ENCODE results near the gene MESD. TPM values are rescaled to one million over a fixed set of nuclear protein-coding genes. Genes with fewer than 3 reads are reported as not detected.

Gene MESD
- total RNA-seq, 3 donors from 2014 or later, result 18.5 to 24.5 (median 21.3) TPM

- H3K4me1 ChIP-seq (ENCODE audit: low read depth), result peaks cover 6% of the 10 kb centered on the region
- H3K4me3 ChIP-seq, result no peak overlapping the region
- no peak for DNase-seq
Measured at GRCh38 chr15:80986487-80986886, 3.1 kb downstream of the MESD start.

DNA sequence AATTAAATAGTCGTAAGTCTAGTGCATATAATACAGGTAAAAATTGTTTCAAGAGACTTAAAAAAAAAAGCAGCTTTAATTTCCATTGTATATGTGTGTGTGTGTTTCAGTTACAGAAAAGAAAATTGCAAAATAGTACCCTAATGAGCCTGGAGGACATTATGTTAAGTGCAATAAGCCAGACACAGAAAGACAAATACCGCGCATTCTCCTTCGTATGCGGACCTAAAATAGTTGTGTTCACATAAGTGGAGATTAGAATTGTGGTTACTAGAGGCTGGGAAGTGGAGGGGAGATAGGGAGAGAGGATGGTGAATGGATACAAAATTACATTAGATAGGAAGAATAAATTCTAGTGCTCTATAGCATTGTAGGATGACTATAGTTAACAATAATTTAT lies 3.6 kb downstream of the MESD start:
- Histone ChIP-seq H3K9me3 (no peaks in the 10 kb centered on the region), H3K36me3 (ENCODE audit: low read depth) (no peaks in the 10 kb centered on the region), H3K4me3 (no peak overlapping the region), H3K4me1 (ENCODE audit: low read depth) (peaks cover 6% of the 10 kb centered on the region)
- intact Hi-C loops (cut with DNase I, micrococcal nuclease), result no loop called here
- ATAC-seq (no peak), DNase-seq (no peak)
- no peak for TF ChIP-seq CTCF (IDR thresholded peaks at IDR 0.05)

More at GRCh38 chr15:80986487-80986886, 3.1 kb downstream of the MESD start:
- no peaks in the 10 kb centered on the region for H3K36me3 ChIP-seq (ENCODE audit: low read depth)
- TF ChIP-seq CTCF (IDR thresholded peaks at IDR 0.05), result no peak
- intact Hi-C loops (cut with DNase I, micrococcal nuclease), result no loop called here
- no peaks in the 10 kb centered on the region for H3K9me3 ChIP-seq
- no peak for ATAC-seq

DNA sequence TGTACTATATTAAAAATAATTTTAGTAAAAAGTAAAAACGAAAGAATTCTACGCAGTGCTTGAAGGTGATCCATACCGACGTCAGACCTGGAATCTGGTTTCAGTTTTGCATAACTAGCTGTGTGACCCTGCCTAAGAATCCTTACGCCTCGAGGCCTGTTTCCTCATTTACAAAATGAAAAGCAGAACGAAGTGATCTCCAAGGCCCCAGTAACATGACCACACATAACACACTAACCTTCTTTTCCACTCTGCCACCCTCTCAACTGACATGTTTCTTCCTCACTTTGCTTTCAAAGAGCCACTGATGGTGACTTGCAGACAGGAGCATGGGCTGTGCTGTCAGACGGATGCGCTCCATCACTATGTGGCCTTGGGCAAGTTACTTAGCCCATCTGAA lies 4.8 kb downstream of the MESD start:
- peak in 1 of 3 donors; percentile 26 for DNase-seq
- ATAC-seq, result no peak
- intact Hi-C loops (cut with DNase I, micrococcal nuclease), result no loop called here
- TF ChIP-seq CTCF (IDR thresholded peaks at IDR 0.05), result no peak
- peaks cover 6% of the 10 kb centered on the region for H3K4me1 ChIP-seq (ENCODE audit: low read depth)
- no peak overlapping the region for H3K4me3 ChIP-seq
- H3K36me3 ChIP-seq (ENCODE audit: low read depth), result no peaks in the 10 kb centered on the region
- H3K9me3 ChIP-seq, result no peaks in the 10 kb centered on the region

DNA sequence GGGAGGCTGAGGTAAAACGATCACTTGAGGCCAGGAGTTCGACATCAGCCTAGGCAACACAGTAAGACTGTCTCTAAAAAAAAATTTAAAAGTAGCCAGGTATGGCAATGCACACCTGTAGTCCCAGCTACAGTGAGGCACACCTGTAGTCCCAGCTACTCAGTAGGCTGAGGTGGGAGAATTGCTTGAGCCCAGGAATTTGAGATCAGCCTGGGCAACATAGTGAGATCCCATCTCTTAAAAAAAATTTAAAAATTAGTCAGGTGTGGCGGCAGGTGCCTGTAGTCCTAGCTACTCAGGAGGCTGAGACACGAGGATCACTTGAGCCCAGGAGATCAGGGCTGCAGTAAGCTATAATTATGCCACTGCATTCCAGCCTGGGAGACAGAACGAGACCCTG lies 6.8 kb downstream of the MESD start:
- Histone ChIP-seq H3K36me3 (ENCODE audit: low read depth) (peaks cover 3% of the 10 kb centered on the region), H3K4me1 (ENCODE audit: low read depth) (no peaks in the 10 kb centered on the region), H3K4me3 (no peak overlapping the region), H3K9me3 (no peaks in the 10 kb centered on the region)
- DNase-seq, result no peak
- no peak for TF ChIP-seq CTCF (IDR thresholded peaks at IDR 0.05)
- no peak for ATAC-seq
- intact Hi-C loops (cut with DNase I, micrococcal nuclease), result no loop called here

DNA sequence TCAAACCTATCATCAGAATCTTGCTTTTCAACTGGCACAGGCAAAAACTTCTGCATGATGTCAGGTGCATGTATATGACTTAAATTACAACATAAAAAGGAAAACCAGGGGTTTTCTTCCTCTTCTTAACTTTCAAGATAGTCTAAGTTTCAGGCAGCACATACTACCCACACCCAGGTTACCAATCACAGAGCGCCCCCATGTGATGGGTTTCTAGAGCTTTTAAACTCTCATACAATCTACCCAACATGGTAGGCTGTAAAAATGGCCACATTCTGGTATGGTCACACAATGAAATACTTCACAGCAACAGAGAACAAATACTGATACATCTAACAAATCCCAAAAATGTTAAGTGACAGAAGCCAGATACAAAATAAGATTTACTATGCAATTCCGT lies 7.4 kb downstream of the MESD start:
- Histone ChIP-seq H3K4me1 (ENCODE audit: low read depth) (peaks cover 6% of the 10 kb centered on the region), H3K9me3 (no peaks in the 10 kb centered on the region), H3K36me3 (ENCODE audit: low read depth) (peaks cover 3% of the 10 kb centered on the region), H3K4me3 (no peak overlapping the region)
- no peak for ATAC-seq
- intact Hi-C loops (cut with DNase I, micrococcal nuclease), result no loop called here
- DNase-seq, result no peak
- TF ChIP-seq CTCF (IDR thresholded peaks at IDR 0.05), result no peak

All from mucosa of descending colon (tissue), 3 donors.